HL-60 (cell line): Measurements from ENCODE around the gene MICU1.

Experiments
- CTCF ChIP-seq: IDR thresholded peaks from one replicate; pipeline ENCODE4 v1.5.1; 2011; ENCODE audit warnings: low read length, control low read depth, inconsistent platforms; ENCODE audit not compliant: insufficient read depth
- GABPA ChIP-seq: IDR thresholded peaks from 2 replicates; pipeline ENCODE4 v1.6.1; 2012; ENCODE audit warnings: low read depth
- POLR2AphosphoS5 ChIP-seq: IDR thresholded peaks from 2 replicates; pipeline ENCODE4 v1.6.1; 2012; ENCODE audit warnings: low read depth
- TF ChIP-seq, protein P1 (sequence below): IDR thresholded peaks from 2 replicates; pipeline ENCODE4 v1.6.1; 2012; ENCODE audit warnings: low read depth; ENCODE audit not compliant: insufficient replicate concordance

DNA sequence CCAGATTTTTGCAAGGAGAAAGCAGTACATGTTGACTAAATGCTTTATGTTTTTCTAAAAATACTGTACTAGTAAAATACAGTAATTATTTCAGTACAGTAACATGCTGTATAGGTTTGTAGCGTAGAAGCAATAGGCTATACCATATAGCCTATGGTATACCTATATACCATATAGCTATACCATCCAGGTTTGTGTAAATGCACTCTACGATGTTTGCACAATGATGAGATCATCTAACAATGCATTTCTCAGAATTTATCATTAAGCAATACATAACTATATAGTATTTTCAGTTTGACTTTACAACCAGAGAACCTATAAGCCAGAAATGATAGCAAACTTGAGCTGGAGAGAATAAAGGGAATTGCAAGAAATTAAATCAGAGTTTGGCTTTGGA is 161.4 kb downstream of the MICU1 start:
- TF ChIP-seq CTCF (no peak), POLR2AphosphoS5 (no peak), GABPA (no peak)
- TF ChIP-seq, protein P1, sequence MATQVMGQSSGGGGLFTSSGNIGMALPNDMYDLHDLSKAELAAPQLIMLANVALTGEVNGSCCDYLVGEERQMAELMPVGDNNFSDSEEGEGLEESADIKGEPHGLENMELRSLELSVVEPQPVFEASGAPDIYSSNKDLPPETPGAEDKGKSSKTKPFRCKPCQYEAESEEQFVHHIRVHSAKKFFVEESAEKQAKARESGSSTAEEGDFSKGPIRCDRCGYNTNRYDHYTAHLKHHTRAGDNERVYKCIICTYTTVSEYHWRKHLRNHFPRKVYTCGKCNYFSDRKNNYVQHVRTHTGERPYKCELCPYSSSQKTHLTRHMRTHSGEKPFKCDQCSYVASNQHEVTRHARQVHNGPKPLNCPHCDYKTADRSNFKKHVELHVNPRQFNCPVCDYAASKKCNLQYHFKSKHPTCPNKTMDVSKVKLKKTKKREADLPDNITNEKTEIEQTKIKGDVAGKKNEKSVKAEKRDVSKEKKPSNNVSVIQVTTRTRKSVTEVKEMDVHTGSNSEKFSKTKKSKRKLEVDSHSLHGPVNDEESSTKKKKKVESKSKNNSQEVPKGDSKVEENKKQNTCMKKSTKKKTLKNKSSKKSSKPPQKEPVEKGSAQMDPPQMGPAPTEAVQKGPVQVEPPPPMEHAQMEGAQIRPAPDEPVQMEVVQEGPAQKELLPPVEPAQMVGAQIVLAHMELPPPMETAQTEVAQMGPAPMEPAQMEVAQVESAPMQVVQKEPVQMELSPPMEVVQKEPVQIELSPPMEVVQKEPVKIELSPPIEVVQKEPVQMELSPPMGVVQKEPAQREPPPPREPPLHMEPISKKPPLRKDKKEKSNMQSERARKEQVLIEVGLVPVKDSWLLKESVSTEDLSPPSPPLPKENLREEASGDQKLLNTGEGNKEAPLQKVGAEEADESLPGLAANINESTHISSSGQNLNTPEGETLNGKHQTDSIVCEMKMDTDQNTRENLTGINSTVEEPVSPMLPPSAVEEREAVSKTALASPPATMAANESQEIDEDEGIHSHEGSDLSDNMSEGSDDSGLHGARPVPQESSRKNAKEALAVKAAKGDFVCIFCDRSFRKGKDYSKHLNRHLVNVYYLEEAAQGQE, result no peak
